ENCODE data around the gene MDM1. TPM values are rescaled to one million over a fixed set of nuclear protein-coding genes. Genes with fewer than 3 reads are reported as not detected.

MDM1 gene
- total RNA-seq, 3 donors from 2014 or later (not counting 1 experiment from before 2014, with no cell fraction given): 21.3 to 36.2 (median 26.5) TPM

DNA sequence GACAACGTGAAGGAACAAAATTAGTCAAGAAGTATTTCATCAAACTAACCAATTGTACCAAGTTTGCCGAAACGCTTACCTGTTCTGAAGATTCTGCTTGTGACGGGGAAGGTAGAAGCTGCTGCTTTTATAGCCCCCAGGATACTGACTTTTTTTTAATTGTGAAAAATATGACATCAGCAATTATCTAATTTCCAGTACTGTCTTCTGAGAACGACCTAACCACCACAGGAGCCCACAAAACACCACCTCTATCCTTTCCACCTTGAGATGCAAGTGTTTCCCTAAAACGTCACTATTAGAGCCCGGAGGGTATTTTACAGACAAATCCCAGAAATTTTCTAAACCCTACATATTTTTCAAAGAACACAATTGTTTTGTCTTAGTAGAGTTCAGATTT, 78.7 kb downstream of the MDM1 start, which contains the start of gene IL22:
TSS of gene IL22 (minus strand) at position 101 of the 400 bp plus-strand sequence. CDS start 156 bp downstream, outside the sequence.
- Histone ChIP-seq H3K9me3 (ENCODE audit: control insufficient read depth, insufficient read depth, low read length) (no peaks in the 10 kb centered on the region), H3K36me3 (ENCODE audit: control insufficient read depth, insufficient read depth, low read length) (no peaks in the 10 kb centered on the region), H3K4me1 (ENCODE audit: control insufficient read depth, insufficient read depth, low read length) (no peaks in the 10 kb centered on the region), H3K4me3 (ENCODE audit: low read length) (no peak within 1 kb of the TSS), H3K27ac (ENCODE audit: low read length) (no peak within 1 kb of the TSS), H3K27me3 (ENCODE audit: control insufficient read depth, insufficient read depth, low read length) (peaks cover under 1% of the 10 kb centered on the region)
- Mint-ChIP-seq H3K27ac (no peak within 1 kb of the TSS), H3K27me3 (ENCODE audit: low read depth in 2 of 2) (peaks cover 36 to 63% of the 10 kb centered on the region in 2 donors), H3K36me3 (no peaks in the 10 kb centered on the region), H3K4me3 (no peak within 1 kb of the TSS), H3K9me3 (no peaks in the 10 kb centered on the region), H3K4me1 (no peaks in the 10 kb centered on the region)
- ATAC-seq: no peak
- no peak for DNase-seq
- TF ChIP-seq, protein P1, sequence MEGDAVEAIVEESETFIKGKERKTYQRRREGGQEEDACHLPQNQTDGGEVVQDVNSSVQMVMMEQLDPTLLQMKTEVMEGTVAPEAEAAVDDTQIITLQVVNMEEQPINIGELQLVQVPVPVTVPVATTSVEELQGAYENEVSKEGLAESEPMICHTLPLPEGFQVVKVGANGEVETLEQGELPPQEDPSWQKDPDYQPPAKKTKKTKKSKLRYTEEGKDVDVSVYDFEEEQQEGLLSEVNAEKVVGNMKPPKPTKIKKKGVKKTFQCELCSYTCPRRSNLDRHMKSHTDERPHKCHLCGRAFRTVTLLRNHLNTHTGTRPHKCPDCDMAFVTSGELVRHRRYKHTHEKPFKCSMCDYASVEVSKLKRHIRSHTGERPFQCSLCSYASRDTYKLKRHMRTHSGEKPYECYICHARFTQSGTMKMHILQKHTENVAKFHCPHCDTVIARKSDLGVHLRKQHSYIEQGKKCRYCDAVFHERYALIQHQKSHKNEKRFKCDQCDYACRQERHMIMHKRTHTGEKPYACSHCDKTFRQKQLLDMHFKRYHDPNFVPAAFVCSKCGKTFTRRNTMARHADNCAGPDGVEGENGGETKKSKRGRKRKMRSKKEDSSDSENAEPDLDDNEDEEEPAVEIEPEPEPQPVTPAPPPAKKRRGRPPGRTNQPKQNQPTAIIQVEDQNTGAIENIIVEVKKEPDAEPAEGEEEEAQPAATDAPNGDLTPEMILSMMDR (IDR thresholded peaks at IDR 0.05): no peak
- intact Hi-C loops (cut with micrococcal nuclease): no loop called here
- 85% methylated on average over 6 of the region's 7 CpGs for WGBS (ENCODE audit: insufficient coverage)

DNA sequence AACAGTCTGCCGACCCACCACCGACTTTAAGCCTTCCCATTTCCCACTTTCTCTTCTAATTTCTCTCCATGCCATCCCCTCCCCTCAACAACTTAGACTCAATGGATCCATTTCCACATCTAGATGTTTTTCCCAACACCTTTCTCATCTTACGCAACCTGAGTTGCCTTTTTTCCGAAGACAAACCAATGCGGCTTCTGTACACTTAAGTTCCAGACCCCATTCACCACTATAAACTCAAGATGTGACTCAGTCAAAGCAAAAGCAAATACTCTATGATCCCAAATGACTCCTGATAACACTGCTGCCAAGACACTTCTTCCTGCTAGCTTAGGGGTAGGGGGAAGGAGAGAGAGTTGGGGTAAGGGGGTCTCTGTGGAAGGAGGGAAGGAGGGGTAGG, 80.1 kb downstream of the MDM1 start:
- TF ChIP-seq, protein P1 (IDR thresholded peaks at IDR 0.05): no peak
- no peak overlapping the region for H3K27ac Mint-ChIP-seq
- no peak overlapping the region for H3K27ac ChIP-seq (ENCODE audit: low read length)
- H3K4me1 Mint-ChIP-seq: no peaks in the 10 kb centered on the region
- H3K9me3 ChIP-seq (ENCODE audit: control insufficient read depth, insufficient read depth, low read length): no peaks in the 10 kb centered on the region
- H3K27me3 ChIP-seq (ENCODE audit: control insufficient read depth, insufficient read depth, low read length): no peaks in the 10 kb centered on the region
- no peaks in the 10 kb centered on the region for H3K36me3 ChIP-seq (ENCODE audit: control insufficient read depth, insufficient read depth, low read length)
- H3K9me3 Mint-ChIP-seq: no peaks in the 10 kb centered on the region
- H3K4me3 ChIP-seq (ENCODE audit: low read length): no peak overlapping the region
- H3K36me3 Mint-ChIP-seq: no peaks in the 10 kb centered on the region
- no peak overlapping the region for H3K4me3 Mint-ChIP-seq
- intact Hi-C loops (cut with micrococcal nuclease): no loop called here
- ATAC-seq (no peak), DNase-seq (no peak)
- peaks cover 28 to 50% of the 10 kb centered on the region in 2 donors for H3K27me3 Mint-ChIP-seq (ENCODE audit: low read depth in 2 of 2)
- no peaks in the 10 kb centered on the region for H3K4me1 ChIP-seq (ENCODE audit: control insufficient read depth, insufficient read depth, low read length)
- WGBS (ENCODE audit: insufficient coverage): 93% methylated on average over 5 of the region's 5 CpGs

DNA sequence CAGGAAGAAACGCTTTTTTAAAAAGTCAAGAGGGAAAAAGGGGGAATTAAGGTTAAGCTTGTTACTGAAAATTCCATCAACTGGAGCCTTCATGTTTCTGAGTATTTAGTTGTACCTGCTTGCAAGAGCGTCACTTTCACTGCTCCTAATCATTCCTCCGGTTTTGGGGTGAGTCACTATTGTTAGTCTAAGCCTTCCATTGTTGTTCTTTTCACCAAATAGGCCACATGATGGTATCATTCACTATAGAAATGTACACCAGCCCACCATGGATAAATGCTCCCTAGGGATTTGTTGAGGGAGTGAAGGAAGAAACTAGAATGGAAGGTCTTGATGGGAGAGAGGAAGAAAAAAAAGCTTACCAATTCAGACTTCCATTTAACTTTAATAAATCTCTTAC, 81.7 kb downstream of the MDM1 start:
- no peak overlapping the region for H3K4me3 Mint-ChIP-seq
- no peaks in the 10 kb centered on the region for H3K9me3 ChIP-seq (ENCODE audit: control insufficient read depth, insufficient read depth, low read length)
- H3K27ac ChIP-seq (ENCODE audit: low read length): no peak overlapping the region
- H3K27me3 Mint-ChIP-seq (ENCODE audit: low read depth in 2 of 2): peaks cover 32 to 45% of the 10 kb centered on the region in 2 donors
- H3K27me3 ChIP-seq (ENCODE audit: control insufficient read depth, insufficient read depth, low read length): no peaks in the 10 kb centered on the region
- intact Hi-C loops (cut with micrococcal nuclease): no loop called here
- no peak overlapping the region for H3K27ac Mint-ChIP-seq
- no peaks in the 10 kb centered on the region for H3K36me3 ChIP-seq (ENCODE audit: control insufficient read depth, insufficient read depth, low read length)
- no peak overlapping the region for H3K4me3 ChIP-seq (ENCODE audit: low read length)
- TF ChIP-seq, protein P1 (IDR thresholded peaks at IDR 0.05): no peak
- no peaks in the 10 kb centered on the region for H3K36me3 Mint-ChIP-seq
- ATAC-seq: no peak
- no peaks in the 10 kb centered on the region for H3K4me1 ChIP-seq (ENCODE audit: control insufficient read depth, insufficient read depth, low read length)
- H3K9me3 Mint-ChIP-seq: no peaks in the 10 kb centered on the region
- WGBS (ENCODE audit: insufficient coverage): 97% methylated on average over 3 of the region's 3 CpGs
- DNase-seq: no peak
- no peaks in the 10 kb centered on the region for H3K4me1 Mint-ChIP-seq

DNA sequence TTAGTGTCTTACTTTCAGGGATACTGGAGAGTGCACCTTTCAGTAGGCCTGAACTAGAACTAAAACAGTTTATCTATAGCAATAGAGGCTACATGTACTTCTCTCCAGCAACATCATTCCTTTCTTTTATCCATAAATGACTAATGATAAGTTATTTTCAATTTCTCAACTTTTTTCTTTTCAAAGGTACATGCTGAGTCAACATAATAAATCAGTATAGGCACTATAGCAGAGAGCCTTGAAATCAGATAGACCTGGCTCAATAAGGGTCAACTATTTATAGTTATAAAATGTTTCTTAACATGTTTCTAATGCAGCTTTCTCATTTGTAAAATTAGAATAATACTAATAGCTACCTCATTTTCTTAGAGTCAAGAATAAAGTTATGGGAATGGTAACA, 84.4 kb downstream of the MDM1 start:
- ATAC-seq: no peak
- intact Hi-C loops (cut with micrococcal nuclease): no loop called here

More for the DNA sequence above, 84.4 kb downstream of the MDM1 start:
- Mint-ChIP-seq H3K27ac (no peak overlapping the region), H3K27me3 (ENCODE audit: low read depth in 2 of 2) (peaks cover 19 to 31% of the 10 kb centered on the region in 2 donors), H3K36me3 (no peaks in the 10 kb centered on the region), H3K9me3 (no peaks in the 10 kb centered on the region), H3K4me1 (no peaks in the 10 kb centered on the region), H3K4me3 (no peak overlapping the region)
- Histone ChIP-seq H3K9me3 (ENCODE audit: control insufficient read depth, insufficient read depth, low read length) (no peaks in the 10 kb centered on the region), H3K27me3 (ENCODE audit: control insufficient read depth, insufficient read depth, low read length) (no peaks in the 10 kb centered on the region), H3K4me1 (ENCODE audit: control insufficient read depth, insufficient read depth, low read length) (no peaks in the 10 kb centered on the region), H3K4me3 (ENCODE audit: low read length) (no peak overlapping the region), H3K36me3 (ENCODE audit: control insufficient read depth, insufficient read depth, low read length) (no peaks in the 10 kb centered on the region), H3K27ac (ENCODE audit: low read length) (no peak overlapping the region)
- TF ChIP-seq, protein P1 (IDR thresholded peaks at IDR 0.05): no peak
- no peak for DNase-seq

All from natural killer cell (primary cell).